K562 treated with DMSO at 1 percent for 24 hours (cell line): ENCODE data around the gene SEC31B. TPM values are rescaled to one million over a fixed set of nuclear protein-coding genes. Genes with fewer than 3 reads are reported as not detected.

ENCODE experiments used
- total RNA-seq: library from RNA; unstranded; fragments of 300-600 nt; gene quantifications from 2 replicates; pipeline ENCODE4 v1.2.3, GENCODE V29; 2022; ENCODE audit warnings: low read depth; ENCODE audit not compliant: insufficient read depth

SEC31B gene, protein sequence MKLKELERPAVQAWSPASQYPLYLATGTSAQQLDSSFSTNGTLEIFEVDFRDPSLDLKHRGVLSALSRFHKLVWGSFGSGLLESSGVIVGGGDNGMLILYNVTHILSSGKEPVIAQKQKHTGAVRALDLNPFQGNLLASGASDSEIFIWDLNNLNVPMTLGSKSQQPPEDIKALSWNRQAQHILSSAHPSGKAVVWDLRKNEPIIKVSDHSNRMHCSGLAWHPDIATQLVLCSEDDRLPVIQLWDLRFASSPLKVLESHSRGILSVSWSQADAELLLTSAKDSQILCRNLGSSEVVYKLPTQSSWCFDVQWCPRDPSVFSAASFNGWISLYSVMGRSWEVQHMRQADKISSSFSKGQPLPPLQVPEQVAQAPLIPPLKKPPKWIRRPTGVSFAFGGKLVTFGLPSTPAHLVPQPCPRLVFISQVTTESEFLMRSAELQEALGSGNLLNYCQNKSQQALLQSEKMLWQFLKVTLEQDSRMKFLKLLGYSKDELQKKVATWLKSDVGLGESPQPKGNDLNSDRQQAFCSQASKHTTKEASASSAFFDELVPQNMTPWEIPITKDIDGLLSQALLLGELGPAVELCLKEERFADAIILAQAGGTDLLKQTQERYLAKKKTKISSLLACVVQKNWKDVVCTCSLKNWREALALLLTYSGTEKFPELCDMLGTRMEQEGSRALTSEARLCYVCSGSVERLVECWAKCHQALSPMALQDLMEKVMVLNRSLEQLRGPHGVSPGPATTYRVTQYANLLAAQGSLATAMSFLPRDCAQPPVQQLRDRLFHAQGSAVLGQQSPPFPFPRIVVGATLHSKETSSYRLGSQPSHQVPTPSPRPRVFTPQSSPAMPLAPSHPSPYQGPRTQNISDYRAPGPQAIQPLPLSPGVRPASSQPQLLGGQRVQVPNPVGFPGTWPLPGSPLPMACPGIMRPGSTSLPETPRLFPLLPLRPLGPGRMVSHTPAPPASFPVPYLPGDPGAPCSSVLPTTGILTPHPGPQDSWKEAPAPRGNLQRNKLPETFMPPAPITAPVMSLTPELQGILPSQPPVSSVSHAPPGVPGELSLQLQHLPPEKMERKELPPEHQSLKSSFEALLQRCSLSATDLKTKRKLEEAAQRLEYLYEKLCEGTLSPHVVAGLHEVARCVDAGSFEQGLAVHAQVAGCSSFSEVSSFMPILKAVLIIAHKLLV
- 1.1 and 4.2 TPM in 2 replicates for total RNA-seq

DNA sequence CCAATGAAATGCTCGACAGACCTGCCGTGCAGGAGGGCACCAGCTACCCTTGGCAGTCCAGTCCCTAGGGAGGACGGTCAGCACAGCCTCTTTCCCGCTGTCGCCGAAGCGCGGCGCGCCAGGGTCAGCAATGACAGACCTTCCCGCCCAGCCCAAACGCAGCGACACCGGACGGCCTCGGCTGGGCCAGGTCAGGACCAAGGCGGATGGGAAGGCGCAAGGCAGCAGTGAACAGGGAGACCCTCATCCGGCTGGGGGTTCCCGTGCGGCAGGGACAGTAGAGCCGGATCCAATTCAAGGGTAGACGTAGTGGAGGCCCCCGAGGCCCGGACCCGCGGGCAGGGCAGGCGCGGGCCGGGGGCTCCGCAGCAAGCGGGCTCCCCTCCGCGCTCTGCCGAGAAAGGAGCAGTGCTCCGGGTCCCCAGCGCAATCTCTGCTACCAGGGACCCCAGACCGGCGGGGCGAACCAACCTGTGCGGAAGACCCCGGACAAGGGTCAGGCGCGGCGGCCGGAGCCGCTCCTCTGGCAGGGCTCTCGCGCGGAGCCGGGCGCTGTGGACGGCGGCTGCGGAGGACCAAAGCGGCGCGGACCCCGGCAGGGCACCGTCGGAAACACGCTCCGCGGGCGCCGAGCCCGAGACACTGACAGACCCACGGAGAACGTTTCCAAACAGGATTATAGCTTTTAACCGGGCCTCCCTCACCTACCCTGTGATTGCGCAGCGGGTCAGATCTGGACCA is at the start of gene SEC31B:
Gene SEC31B (minus strand): TSS at position 551 of the 741 bp plus-strand sequence. CDS start 2,909 bp downstream, outside the sequence.

DNA sequence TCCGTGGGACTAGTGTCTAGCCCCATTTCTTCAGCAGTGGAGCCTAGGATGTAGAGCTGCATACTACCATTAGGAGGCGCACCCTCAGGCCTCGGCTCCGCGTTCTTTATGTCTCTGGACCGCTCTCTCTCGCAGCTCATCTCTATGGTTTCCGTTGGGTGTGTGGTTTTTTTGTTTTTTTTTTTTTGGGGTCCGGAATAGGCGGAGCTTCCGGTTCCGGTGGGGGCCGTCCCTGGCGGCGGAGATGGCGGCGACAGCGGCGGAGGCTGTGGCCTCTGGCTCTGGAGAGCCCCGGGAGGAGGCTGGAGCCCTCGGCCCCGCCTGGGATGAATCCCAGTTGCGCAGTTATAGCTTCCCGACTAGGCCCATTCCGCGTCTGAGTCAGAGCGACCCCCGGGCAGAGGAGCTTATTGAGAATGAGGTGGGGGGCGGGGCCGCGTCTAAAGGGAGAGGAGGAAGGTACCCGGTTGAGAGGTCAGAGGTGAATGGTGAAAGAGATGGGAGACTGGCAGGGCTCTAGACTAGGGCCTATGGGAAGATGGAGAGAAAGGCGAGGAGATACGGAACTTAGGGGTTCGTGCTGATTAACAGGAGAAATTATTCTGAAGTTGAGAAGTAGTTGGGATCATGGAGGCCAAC is 16.2 kb upstream of the SEC31B start, which contains the start of gene HIF1AN:
Gene HIF1AN (plus strand): TSS at position 229 of the 639 bp plus-strand sequence. CDS start 16 bp downstream, at position 245.

DNA sequence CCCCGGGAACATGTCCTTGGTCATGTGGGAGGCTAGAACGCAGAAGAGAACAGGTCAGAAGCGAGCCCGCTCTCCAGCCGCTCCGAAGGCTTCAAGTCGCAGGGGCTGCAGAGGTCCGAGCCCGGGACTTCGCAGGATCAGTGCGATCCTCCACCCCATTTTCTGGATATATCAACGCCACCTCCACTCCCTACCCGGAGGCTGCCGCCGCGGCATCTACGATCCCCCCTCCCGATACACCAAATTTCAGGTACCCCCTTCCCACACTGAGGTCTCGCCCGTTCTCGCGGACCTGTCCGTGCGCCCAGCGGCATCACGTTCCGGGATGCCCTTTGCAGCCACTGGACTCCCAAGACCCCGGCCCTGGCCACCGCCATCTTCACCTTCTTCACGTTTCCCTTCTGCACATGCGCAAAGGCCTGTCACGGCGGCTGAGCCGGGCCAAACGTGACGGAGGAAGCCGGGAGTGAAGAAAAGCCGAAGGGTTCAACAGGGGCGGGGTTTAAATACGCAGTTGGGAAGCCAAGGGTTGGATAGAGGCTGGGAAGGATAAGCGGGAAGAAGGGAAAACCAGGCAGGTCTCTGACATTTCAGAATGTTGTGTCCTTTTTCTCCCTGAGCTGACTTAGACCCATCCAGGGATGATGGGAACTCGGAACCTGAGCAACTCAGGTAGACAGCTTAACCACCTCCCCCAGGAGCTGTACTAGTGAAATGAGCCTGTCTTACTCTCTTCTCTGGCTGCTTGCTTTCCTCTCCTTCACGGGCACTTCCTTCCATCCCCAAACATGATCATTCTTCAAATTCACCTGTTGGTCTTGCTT is 10.0 kb upstream of the SEC31B start, which contains the start of gene NDUFB8:
Gene NDUFB8 (minus strand): TSS at position 397 of the 824 bp plus-strand sequence. CDS start 20 bp downstream, at position 377.

DNA sequence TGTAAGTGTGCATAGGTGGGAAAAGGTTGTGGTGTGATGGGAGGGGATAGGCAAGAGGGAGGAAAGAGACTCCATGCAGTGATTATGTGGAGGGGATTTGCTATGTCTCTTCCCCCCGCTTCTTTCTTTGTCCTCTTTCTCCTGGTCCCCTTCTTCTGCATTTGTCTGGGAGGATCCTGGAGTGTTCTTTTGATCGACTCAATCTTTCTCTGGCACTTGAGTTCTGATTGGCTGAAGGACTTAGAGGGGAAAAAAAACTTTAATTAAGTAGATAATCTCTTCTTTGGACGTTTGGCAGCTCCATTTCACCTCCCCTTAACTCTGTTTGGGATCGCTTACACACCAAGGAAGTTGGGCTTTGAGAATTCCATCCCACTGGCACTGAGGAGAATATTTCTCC is 57.0 kb downstream of the SEC31B start, which contains the start of gene WNT8B:
Gene WNT8B (plus strand): TSS at position 301 of the 400 bp plus-strand sequence. CDS start 160 bp downstream, outside the sequence.

Other genes with a start within 250 kb of the SEC31B start
- 19.6 and 30.1 TPM in 2 replicates for gene BLOC1S2, start 233.2 kb downstream of the SEC31B start, total RNA-seq
- gene PKD2L1, start 189.6 kb downstream of the SEC31B start, total RNA-seq: not detected in 2 replicates
- gene SCD, start 172.6 kb downstream of the SEC31B start, total RNA-seq: 131 and 136 TPM in 2 replicates
- not detected in 2 replicates for gene WNT8B, start 56.9 kb downstream of the SEC31B start, total RNA-seq
- gene NDUFB8, start 10.0 kb upstream of the SEC31B start, total RNA-seq: 195 and 211 TPM in 2 replicates
- 4.6 and 6.2 TPM in 2 replicates for gene HIF1AN, start 16.1 kb upstream of the SEC31B start, total RNA-seq
- gene PAX2, start 225.7 kb upstream of the SEC31B start, total RNA-seq: not detected in 2 replicates